ENCODE measurements around the gene GLTP. TPM values are rescaled to one million over a fixed set of nuclear protein-coding genes. Genes with fewer than 3 reads are reported as not detected.

GLTP gene
- total RNA-seq, 3 donors from 2014 or later = 38.2 to 53.1 (median 40.1) TPM

DNA sequence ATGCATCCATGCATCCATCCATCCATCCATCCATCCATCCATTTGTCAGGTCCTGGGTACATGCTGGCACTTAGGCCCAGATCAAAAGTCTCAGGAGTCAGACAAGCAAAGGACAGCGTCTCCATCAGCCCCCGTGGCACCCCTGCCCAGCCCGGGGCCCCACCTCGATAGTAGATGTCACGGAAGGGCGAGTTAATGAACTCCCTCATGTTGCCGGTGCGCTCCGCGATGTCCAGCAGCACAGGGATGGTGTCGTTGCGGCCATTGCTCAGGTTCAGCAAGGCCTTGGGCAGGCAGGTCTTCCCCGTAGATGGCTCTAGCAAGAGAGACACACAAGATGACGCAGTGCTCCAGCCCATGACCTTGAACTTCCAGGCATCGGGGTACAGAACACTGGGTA lies 77.5 kb downstream of the GLTP start:
- no peaks in the 10 kb centered on the region for H3K9me3 ChIP-seq
- DNase-seq (ENCODE audit: low spot score in 2 of 2) = no peak
- no peaks in the 10 kb centered on the region for H3K4me1 ChIP-seq
- no peak overlapping the region for H3K4me3 ChIP-seq
- TF ChIP-seq POLR2AphosphoS5 (IDR thresholded peaks at IDR 0.05) (no peak), POLR2A (IDR thresholded peaks at IDR 0.05) (no peak)
- TF ChIP-seq, protein P1, sequence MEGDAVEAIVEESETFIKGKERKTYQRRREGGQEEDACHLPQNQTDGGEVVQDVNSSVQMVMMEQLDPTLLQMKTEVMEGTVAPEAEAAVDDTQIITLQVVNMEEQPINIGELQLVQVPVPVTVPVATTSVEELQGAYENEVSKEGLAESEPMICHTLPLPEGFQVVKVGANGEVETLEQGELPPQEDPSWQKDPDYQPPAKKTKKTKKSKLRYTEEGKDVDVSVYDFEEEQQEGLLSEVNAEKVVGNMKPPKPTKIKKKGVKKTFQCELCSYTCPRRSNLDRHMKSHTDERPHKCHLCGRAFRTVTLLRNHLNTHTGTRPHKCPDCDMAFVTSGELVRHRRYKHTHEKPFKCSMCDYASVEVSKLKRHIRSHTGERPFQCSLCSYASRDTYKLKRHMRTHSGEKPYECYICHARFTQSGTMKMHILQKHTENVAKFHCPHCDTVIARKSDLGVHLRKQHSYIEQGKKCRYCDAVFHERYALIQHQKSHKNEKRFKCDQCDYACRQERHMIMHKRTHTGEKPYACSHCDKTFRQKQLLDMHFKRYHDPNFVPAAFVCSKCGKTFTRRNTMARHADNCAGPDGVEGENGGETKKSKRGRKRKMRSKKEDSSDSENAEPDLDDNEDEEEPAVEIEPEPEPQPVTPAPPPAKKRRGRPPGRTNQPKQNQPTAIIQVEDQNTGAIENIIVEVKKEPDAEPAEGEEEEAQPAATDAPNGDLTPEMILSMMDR (IDR thresholded peaks at IDR 0.05) = no peak
- no peak overlapping the region for H3K27ac ChIP-seq
- no peaks in the 10 kb centered on the region for H3K27me3 ChIP-seq
- H3K36me3 ChIP-seq = no peaks in the 10 kb centered on the region
- intact Hi-C loops (cut with DNase I; ENCODE audit: low total_unique reads) = no loop called here

Other genes with a start within 250 kb of the GLTP start
- 1 to 10 TPM in 2 of 3 donors, under 1 TPM in 1; 0.32 to 7.3 (median 1.3) TPM for gene FAM222A, start 166.7 kb downstream of the GLTP start, total RNA-seq
- 1 to 10 TPM in 2 of 3 donors, under 1 TPM in 1; 0.64 to 6.4 (median 2.0) TPM for gene TRPV4, start 47.1 kb downstream of the GLTP start, total RNA-seq
- 10 to 100 TPM; 10.2 to 20.0 (median 18.6) TPM for gene TCHP, start 19.7 kb upstream of the GLTP start, total RNA-seq
- gene GIT2, start 115.8 kb upstream of the GLTP start, total RNA-seq = 10 to 100 TPM; 41.3 to 53.1 (median 42.6) TPM
- 100 to 1,000 TPM in 1 of 3 donors, 10 to 100 TPM in 2; 66.4 to 172 (median 88.2) TPM for gene ANKRD13A, start 118.9 kb upstream of the GLTP start, total RNA-seq
- gene C12orf76, start 168.0 kb upstream of the GLTP start, total RNA-seq = 10 to 100 TPM; 16.0 to 19.3 (median 18.1) TPM
- gene IFT81, start 243.8 kb upstream of the GLTP start, total RNA-seq = 10 to 100 TPM in 2 of 3 donors, 1 to 10 TPM in 1; 9.4 to 27.1 (median 19.0) TPM